Activated T-cell treated with anti-CD3 and anti-CD28 coated beads for 4 hours (primary cell): ENCODE measurements around the gene GOLGA6L10.
"Not testable (repeated sequence)": the region's sequence is repeated elsewhere in the genome, so short reads cannot be mapped to it uniquely, and the experiment has no call there.

ENCODE experiments used
- DNase-seq: peaks from one replicate; pipeline ENCODE4 v3.0.0-alpha.2; 2020

Gene GOLGA6L10, protein sequence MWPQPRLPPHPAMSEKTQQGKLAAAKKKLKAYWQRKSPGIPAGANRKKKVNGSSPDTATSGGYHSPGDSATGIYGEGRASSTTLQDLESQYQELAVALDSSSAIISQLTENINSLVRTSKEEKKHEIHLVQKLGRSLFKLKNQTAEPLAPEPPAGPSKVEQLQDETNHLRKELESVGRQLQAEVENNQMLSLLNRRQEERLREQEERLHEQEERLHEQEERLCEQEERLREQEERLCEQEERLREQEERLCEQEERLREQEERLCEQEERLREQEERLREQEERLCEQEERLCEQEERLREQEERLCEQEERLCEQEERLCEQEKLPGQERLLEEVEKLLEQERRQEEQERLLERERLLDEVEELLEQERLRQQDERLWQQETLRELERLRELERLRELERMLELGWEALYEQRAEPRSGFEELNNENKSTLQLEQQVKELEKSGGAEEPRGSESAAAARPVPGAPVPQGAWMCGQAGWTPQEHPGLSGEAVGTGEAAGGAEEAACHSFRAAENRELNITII

DNA sequence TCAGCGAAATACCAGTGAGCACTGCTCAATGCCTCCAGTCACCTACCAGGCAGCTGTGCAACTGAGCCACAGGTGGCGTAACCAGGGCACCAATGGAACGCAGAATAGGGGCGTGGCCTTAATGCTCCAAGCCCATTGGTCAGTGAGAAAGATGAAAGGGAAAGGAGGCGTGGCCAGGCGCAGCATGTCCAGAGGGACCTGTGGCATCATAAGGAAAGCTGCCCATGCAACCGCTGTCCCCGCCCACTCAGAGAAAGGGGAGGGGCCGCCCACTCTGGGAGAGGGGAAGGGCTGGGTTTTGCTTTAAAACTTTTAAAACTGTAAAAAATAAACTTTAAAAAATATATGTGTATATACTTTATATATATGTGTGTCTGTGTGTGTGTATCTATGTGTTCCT is at the start of gene GOLGA6L10:
Gene GOLGA6L10, minus strand, starts transcription at position 101 of the 400 bp plus-strand sequence. Its CDS starts 100 bp downstream, at position 1.
- DNase-seq = not testable (repeated sequence)

DNA sequence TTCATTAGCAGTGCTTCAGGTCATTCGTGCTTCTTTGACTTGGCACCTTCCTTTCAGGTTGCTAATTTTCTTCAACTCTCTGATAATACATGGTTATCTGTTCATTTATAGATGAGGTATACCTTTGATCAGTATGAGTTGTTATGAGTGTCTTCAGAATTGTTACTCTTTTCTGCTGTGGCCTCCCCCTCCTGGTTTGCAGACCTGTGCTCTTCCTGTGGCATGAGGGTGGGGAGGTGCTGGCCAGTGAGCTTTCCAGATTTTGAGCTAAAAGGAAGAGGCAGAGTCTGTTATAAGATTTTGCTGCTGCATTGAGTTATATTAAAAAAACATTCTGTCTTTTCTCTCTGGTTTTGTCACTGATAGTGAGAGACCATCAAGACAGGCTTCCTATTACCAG is 49.5 kb upstream of the GOLGA6L10 start:
- no peak for DNase-seq

DNA sequence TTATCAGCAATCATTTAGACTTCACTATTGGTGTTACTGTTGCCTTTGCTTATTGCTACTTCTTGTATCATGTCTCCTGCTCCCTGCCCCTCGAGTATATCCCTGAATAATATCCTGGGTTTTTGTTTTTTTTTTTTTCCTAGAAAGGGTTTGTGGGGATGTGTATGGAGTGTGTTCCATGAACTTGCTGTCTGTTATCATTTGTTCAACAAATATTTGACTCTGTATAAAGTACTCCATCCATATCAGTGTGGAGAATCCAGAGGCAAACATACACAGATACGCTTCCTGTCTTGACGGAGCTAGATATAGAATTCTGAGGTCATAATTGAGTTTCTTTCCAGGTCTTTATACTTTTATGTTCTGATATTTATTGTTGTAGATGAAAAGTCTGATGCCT is 48.5 kb upstream of the GOLGA6L10 start:
- DNase-seq = no peak

DNA sequence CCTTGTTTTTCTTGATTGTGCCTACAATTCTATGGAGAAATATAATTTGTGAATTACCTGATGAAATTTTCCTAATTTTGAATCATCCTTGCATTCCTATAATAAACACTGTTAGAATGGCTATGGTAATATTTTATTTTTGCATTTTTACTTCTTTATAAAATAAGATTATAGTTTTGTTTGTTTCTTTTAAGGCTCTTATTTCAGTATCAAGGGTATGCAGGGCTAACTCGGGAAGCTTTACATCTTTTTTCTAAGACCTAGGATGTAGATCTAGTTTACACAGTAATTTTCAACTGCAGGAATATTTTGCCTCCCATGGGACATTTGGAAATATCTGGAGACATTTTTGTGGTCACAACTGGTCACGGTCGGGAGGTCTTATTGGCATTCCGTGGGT is 46.5 kb upstream of the GOLGA6L10 start:
- not testable (repeated sequence) for DNase-seq

DNA sequence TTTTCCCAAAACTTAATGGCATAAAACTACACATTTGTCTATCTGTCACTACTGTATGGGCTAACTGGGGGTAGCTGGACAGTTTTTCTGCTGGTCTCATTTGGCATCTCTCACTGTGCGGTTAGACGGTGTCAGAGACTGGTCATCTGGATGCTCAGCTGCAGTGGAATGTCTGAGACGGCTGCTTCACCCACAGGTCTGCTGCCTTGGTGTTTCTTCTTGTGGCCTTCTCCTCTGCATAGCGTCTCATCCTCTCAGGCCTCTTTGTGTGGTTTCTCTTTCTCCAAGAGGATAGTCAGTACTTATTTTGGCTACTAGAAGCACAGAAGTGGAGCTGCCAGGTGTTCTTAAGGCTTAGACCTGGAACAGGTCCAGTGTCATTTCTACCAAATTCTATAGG is 44.4 kb upstream of the GOLGA6L10 start:
- no peak for DNase-seq

DNA sequence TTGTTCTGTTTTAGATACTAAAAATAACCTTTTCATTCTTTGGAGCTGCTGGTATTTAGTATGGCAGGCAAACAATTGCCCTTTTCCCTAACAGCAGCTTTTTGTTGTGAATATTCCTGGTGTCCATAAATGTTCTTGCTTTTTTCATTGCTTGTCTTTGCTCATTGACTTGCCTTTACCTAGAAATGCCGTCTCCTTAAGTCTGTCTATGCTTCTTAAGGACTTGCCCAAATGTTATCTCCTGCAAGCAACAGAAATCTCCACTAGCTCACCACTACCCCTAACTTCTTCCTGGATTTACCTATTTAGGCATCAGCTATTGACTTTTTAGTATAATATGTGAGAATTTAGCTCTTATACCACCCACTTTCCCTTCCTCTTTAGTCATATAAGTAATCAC is 42.8 kb upstream of the GOLGA6L10 start:
- DNase-seq = not testable (repeated sequence)

DNA sequence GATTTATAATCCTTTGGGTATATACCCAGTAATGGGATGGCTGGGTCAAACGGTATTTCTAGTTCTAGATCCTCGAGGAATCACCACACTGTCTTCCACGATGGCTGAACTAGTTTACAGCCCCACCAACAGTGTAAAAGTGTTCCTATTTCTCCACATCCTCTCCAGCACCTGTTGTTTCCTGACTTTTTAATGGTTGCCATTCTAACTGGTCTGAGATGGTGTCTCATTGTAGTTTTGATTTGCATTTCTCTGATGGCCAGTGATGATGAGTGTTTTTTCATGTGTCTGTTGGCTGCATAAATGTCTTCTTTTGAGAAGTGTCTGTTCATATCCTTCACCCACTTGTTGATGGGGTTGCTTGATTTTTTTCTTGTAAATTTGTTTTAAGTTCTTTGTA is 40.9 kb upstream of the GOLGA6L10 start:
- DNase-seq = not testable (repeated sequence)

DNA sequence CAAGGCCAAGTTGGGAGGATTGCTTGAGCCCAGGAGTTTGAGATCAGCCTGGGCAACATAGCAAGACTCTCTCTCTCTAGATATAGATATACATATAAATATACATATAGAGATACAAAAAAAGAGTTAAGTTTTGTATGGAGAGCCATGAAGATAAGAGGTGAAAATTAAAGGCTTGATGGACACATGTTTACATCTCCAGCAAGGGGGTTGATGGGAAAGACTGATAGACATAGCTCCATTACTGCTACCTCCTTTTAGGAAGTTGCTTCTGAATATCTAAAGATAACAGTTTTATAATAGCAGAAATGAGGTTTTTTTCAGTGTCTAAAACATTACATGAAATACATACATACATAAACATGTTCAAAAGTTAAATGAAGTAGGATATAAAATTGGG is 37.9 kb upstream of the GOLGA6L10 start:
- DNase-seq = not testable (repeated sequence)

DNA sequence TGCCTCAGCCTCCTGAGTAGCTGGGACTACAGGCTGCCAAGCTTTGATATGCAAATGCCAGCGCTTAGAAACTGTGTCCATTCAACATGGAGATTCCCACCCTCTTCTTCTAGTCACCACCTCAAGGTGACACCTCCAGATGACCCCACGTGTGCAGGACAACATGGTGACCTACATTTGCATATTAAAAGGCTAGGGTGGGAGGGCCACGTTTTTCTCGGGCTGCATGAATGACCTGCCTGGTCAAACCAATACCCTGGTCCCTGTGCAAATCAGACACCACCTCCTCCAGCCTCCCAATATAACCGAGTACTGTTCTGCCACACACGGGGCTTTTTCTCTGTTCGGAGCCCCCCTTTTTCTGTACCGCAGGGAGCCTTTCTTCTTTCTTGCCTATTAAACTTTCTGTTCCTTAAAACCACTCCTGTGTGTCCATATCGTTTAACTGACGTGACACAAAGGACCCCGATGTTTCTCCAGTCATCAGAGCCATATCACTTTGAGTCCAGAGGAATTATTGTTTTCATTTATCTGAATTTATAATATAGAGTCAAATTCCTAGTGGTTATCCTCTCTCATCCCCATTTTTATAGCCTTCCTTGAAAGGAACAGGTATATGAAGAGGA is 32.2 kb upstream of the GOLGA6L10 start:
- DNase-seq = not testable (repeated sequence)

DNA sequence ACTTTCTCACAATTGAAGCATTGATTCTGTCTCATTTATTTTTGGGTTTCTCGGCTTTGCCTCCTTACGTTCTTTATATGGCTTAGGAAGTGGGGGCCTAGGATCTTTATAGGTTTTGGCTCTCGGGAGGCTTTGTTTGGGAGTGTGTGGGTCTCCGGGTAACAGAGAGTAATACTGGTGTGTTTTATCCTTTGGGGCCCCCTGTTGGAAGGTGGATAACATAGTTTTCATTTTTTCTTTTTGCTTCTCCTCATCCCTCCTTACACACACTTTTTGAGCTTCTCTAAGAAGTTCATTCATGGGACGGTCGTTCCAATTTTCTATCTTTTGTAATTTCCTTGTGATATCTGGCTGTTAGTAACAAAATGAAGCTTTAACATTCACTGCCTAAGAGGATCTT is 30.3 kb upstream of the GOLGA6L10 start:
- DNase-seq = not testable (repeated sequence)

DNA sequence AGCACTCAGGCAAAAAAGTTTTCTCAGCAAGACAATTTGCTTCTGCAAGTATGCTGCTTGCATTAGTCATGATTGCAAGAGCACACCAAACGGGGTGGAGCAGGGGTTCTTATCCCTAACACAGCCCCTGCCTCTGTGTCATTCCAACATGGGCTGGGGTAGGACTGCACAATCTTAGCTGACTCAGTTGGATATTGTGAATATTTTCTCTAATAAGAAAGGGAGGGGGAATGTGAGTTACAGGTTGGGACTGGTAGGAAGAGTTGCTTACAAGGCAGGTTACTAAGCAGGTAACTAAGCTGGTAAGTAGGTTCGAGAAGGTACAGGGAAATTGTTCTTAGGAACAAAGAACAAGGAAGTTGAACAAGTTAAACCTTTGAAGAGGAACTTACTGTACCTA is 24.4 kb upstream of the GOLGA6L10 start:
- not testable (repeated sequence) for DNase-seq

DNA sequence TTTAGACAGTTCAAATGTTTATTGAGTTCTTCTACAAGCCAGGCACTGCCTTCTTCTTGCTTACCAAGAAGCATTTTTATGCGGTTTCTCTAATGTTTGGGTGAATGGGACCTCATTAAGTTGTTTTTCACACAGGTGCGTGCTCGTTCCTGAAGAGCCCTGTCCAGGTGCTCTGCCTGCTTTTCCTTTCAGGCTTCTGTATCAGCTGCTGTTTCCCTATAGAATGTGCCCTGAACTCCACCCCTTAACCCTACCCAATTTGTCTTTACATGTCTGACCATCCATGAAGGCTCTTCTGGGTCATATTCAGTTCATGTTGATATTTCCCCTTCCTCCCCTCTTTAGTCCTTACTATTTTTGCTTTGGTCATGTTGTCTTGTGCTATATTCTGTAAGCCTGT is 22.4 kb upstream of the GOLGA6L10 start:
- no peak for DNase-seq

DNA sequence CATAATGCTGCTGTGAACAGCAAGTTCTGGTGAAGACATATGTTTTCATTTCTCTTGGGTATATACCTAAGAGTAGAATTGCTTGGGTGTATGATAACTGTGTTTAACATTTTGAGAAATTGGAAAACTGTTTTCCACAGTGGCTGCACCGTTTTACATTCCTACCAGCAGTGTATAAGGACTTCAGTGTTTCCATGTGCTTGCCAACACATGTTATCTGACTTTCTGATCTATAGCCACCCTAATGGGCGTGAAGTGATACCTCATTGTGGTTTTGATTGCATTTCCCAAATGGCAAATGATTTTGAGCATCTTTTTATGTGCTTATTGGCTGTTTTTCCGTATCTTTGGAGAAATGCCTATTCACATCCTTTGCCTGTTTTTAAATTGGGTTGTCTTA is 18.5 kb upstream of the GOLGA6L10 start:
- not testable (repeated sequence) for DNase-seq

DNA sequence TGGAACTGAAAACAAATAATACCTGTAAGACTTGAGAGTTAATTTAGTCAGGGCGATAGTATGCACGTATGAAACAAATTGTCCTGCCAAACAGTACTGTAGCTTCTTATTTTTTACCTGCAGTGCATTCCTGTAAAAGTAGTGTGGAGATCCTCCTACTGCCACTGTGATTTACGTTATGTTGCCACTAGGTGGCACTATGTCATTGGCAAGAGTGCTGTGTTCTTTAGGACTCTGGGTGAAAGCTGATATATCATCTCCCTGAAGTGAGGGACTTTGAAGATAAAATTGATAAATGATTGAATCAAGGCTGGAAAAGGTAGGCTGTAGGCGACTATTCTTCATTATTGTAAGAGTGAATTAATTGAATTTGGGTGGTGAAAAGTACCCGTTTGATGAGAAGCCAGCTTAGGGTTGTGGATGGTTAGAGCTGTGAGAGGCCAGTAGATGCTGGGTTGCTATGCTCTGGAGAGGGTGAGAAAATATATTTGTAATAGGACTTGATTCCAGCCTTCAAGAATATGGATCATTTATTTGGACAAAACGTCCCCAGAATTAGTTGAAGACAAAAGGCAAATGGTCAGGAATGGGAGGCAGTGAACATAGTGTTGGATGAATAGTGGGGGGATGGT is 16.5 kb upstream of the GOLGA6L10 start:
- DNase-seq = peak; percentile 16

DNA sequence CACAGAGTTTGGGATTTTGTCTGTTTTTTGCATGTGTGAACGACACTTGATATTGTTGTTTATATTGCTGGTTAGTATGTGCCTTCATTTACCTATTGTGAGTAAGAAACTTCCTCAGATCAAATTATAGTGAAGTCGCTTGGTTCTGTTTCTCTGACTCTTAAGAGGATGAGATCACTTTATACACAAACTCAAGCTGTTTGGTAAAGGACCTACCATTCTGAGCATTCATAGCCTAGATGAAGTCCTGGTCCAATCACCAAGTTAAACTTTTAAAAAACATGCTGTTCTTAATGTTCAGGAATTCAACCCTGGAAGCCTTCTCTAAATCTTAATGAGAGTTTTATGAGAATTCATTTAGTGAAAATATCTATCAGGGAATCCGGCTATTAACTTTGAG is 15.3 kb upstream of the GOLGA6L10 start:
- not testable (repeated sequence) for DNase-seq

DNA sequence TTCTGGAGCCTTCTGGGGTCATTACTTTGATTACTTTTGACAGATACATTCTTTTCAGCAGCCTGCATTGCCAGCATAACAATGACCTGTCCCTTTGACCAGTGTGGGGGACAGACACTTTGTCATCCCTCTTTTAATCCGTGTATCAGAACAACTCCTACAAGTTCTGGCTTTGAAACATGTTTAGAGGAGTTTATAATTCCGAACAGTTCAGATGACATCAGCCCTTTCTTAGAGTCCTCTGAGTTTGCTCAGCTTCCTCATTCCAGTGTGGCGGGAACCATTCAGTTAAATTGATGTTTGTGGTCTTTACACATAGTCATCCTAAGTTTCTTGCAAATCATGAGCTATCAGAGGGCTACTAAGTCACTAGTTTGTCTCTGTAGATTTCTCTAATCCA is 13.5 kb upstream of the GOLGA6L10 start:
- DNase-seq = not testable (repeated sequence)

DNA sequence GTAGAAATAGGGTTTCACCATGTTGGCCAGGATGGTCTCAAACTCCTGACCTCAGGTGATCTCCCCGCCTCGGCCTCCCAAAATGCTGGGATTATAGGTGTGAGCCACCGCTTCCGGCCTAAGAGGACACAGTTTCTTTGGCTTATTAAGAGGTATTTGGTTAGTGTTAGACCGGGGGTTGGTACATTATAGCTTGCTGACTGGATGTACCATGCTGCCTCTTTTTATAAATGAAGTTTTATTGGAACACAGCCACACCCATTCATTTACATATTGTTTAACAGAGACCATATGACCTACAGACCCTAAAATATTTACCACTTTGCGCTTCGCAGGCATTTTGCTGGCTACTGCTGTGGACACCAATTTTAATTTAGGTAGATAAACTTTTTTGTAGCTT is 11.3 kb upstream of the GOLGA6L10 start:
- not testable (repeated sequence) for DNase-seq

DNA sequence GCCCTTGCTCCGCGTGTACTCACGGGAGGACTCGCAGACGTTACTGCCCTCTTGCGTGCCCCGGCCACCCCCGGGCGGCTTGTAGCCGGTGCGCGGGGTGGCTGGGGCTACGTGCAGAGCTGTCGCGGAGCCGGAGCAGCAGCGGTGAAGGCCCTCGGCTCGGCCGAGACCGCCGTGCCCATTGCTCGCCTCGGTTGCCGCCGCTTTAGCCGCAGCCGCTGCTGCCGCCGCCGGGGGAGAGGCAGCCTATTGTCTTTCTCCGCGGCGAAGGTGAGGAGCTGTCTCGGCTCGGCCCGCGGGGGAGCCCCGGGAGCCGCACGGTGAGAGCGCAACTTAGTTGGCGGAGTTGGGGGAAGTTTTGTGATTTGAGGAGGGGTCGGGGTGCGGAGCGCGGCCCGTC is 5.8 kb upstream of the GOLGA6L10 start:
- DNase-seq = not testable (repeated sequence)

DNA sequence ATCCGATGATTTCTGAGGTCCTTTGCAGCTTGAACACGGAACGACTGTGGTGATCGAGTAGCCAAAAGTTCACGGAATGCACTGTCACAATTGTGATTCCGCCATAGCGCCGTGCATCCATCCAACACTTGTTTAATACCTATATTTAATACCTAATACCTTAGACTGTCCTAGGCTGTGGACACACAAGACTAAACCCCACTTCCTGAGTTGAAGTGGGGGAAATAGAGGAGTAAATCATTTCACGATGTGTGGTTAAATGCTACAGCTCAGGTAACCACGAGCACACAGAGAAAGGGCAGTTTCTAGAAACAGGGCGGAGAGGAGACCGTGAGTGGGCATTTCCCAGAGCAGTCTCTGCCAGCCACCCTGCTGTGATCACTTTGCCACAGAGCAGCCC is 5.3 kb upstream of the GOLGA6L10 start:
- not testable (repeated sequence) for DNase-seq

DNA sequence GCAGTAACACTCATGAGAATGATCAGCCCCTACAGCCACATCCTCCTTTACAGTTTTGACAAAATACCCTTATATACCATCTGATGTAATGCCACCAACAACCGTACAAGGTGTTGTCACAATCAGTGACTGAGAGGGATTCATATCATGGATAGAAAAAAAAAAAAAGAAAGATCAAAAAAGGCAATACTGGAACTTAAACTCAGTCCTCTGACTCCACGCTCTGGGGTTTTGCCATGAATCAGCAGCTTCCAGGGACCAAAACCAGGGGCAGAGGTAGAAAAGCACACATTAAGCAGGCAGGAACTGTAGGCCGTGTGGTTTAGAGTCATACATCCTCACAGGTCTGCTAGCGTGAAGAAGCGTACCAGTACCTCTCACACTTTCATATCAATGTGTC is 1.6 kb downstream of the GOLGA6L10 start:
- not testable (repeated sequence) for DNase-seq

DNA sequence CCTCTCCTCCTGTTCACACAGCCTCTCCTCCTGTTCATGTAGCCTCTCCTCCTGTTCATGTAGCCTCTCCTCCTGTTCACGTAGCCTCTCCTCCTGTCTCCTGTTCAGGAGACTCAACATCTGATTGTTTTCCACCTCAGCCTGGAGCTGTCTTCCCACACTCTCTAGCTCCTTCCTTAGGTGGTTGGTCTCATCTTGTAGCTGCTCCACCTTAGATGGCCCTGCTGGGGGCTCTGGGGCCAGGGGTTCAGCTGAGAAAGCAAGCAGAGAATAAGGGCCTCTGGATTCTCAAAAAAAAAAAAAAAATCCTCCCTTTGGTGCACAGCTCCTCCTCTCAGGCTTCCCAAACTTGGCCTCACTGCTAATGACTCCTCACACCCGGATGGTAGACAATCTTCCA is 4.1 kb downstream of the GOLGA6L10 start:
- not testable (repeated sequence) for DNase-seq

DNA sequence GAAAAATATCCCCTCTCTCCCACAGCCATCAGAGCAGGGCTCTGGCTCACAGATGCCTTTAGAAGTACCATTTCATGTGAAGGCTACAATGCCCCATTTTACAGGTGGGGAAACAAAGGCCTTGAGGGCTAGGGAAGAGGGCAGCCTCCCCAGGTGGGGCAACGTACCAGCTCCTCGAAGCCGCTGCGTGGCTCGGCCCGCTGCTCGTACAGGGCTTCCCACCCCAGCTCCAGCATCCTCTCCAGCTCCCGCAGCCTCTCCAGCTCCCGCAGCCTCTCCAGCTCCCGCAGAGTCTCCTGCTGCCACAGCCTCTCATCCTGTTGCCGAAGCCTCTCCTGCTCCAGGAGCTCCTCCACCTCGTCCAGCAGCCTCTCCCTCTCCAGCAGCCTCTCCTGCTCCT is 4.9 kb downstream of the GOLGA6L10 start:
- DNase-seq = not testable (repeated sequence)

DNA sequence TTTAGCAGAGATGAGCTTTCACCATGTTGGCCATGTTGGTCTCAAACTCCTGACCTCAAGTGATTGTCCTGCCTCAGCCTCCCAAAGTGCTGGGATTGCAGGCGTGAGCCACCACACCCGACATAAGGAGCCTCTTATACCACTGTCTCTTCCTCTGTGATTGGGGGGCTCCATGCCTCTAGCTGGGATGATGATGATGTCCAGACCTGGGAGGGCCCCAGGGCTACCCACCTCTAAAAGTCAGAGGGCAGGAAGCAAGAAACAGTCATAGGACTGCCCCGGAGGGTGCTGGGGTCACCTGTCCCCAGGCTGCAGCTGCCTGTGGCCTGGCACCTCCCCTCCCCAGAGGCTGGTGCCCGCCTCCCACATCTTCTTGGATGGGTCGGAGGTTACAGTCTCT is 5.4 kb downstream of the GOLGA6L10 start:
- DNase-seq = not testable (repeated sequence)
